K562 (cell line): ENCODE results near the gene CEP295NL.

Source experiments
- CHD1 ChIP-seq: fragments of 200-600 bp; sonication (generic); IDR thresholded peaks from one replicate; pipeline ENCODE4 v1.6.1; 2012; ENCODE audit warnings: mild to moderate bottlenecking, moderate library complexity, low read length, inconsistent platforms
- HINFP ChIP-seq: fragments of 450-650 bp; conservative IDR thresholded peaks from 2 replicates; pipeline ENCODE4 v1.6.1; 2016; ENCODE audit warnings: missing genetic modification characterization, low read depth, mild to moderate bottlenecking, control low read depth, missing compliant biosample characterization
- MXI1 ChIP-seq: IDR thresholded peaks from 2 replicates; pipeline ENCODE4 v1.6.1; 2011; ENCODE audit warnings: low read depth, mild to moderate bottlenecking, improper control_type of control experiment, low read length
- NFE2L1 ChIP-seq: fragments of 450-650 bp; IDR thresholded peaks from 2 replicates; pipeline ENCODE4 v1.6.1; 2016; ENCODE audit warnings: missing genetic modification characterization, low read depth, mild to moderate bottlenecking, missing compliant biosample characterization, moderate library complexity, borderline replicate concordance
- PHF21A ChIP-seq: fragments of 450-650 bp; IDR thresholded peaks from 2 replicates; pipeline ENCODE4 v1.6.1; 2017; ENCODE audit warnings: low read depth, borderline replicate concordance
- RNF2 ChIP-seq: sonication (generic); IDR thresholded peaks from 2 replicates; pipeline ENCODE4 v1.6.1; 2016
- ZNF740 ChIP-seq, 3 experiments: fragments of 200-800 bp in 1 of 3; sonication (Bioruptor generic) in 1 of 3; sonication (generic) in 1 of 3; formaldehyde crosslinking in 1 of 3; IDR thresholded peaks; 2 replicates each; pipeline versions ENCODE4 v1.6.1 to v1.8.0; 2016 to 2022; ENCODE audit warnings: mild to moderate bottlenecking in 2 of 3, missing compliant biosample characterization in 2 of 3, missing genetic modification characterization in 2 of 3, missing genetic modification reagents in 1 of 3

- TF ChIP-seq CHD1 (no peak), PHF21A (no peak), RNF2 (no peak), MXI1 (no peak), NFE2L1 (tag) (no peak), ZNF740 (CRISPR knock-in tag; IDR thresholded peaks at IDR 0.05) (no peak), ZNF740 (tag; IDR thresholded peaks at IDR 0.05) (no peak), HINFP (tag) (no peak)
Measured at GRCh38 chr17:78940708-78941107, 37.7 kb upstream of the CEP295NL start.
